Memory B cell (primary cell): Measurements from ENCODE around the gene PGPEP1.

Source experiments
- ATAC-seq: fragments of 150-1000 bp; cut with Tn5 transposase; 2 replicates; pipeline ENCODE4 v1.10.0; 2021; ENCODE audit warnings: low read depth, mild to moderate bottlenecking, moderate library complexity
- DNase-seq, 2 donors: peaks; one replicate each; pipeline ENCODE4 v3.0.0; 2022; ENCODE audit warnings: low spot score in 2 of 2
- H3K27ac Mint-ChIP-seq: one replicate; pipeline ENCODE4 v1.8.0; 2022; ENCODE audit warnings: mild to moderate bottlenecking, moderate library complexity, mixed read lengths
- H3K27me3 Mint-ChIP-seq: one replicate; pipeline ENCODE4 v1.8.0; 2022; ENCODE audit warnings: mixed read lengths
- H3K36me3 Mint-ChIP-seq: one replicate; pipeline ENCODE4 v1.8.0; 2022; ENCODE audit warnings: mild to moderate bottlenecking, mixed read lengths
- H3K4me1 Mint-ChIP-seq: one replicate; pipeline ENCODE4 v1.8.0; 2022; ENCODE audit warnings: mixed read lengths
- H3K4me3 Mint-ChIP-seq: one replicate; pipeline ENCODE4 v1.8.0; 2022; ENCODE audit warnings: mild to moderate bottlenecking, moderate library complexity, mixed read lengths
- H3K9me3 Mint-ChIP-seq: one replicate; pipeline ENCODE4 v1.8.0; 2022; ENCODE audit warnings: mixed read lengths

Gene PGPEP1

GRCh38 chr19:18414504-18415177, 74.2 kb downstream of the PGPEP1 start:
- Mint-ChIP-seq H3K36me3 (no peaks in the 10 kb centered on the region), H3K4me3 (no peak overlapping the region), H3K27me3 (peaks cover 42% of the 10 kb centered on the region), H3K9me3 (no peaks in the 10 kb centered on the region), H3K27ac (no peak overlapping the region), H3K4me1 (peaks cover 38% of the 10 kb centered on the region)
- ATAC-seq, result no peak
- DNase-seq, result no peak

- no peak for DNase-seq
- H3K9me3 Mint-ChIP-seq, result no peaks in the 10 kb centered on the region
- no peak overlapping the region for H3K27ac Mint-ChIP-seq
- H3K4me1 Mint-ChIP-seq, result peaks cover 40% of the 10 kb centered on the region
- peaks cover 44% of the 10 kb centered on the region for H3K27me3 Mint-ChIP-seq
- H3K36me3 Mint-ChIP-seq, result no peaks in the 10 kb centered on the region
- no peak for ATAC-seq
- no peak overlapping the region for H3K4me3 Mint-ChIP-seq
These were observed 74.9 kb downstream of the PGPEP1 start for GRCh38 chr19:18415178-18415867.

GRCh38 chr19:18416778-18417249, 76.4 kb downstream of the PGPEP1 start:
- peaks cover 43% of the 10 kb centered on the region for H3K4me1 Mint-ChIP-seq
- peak overlapping the region; percentile 75 for H3K4me3 Mint-ChIP-seq
- peak overlapping the region; percentile 79 for H3K27ac Mint-ChIP-seq
- H3K27me3 Mint-ChIP-seq, result peaks cover 41% of the 10 kb centered on the region
- ATAC-seq (peak; percentile 11), DNase-seq (no peak)
- H3K9me3 Mint-ChIP-seq, result no peaks in the 10 kb centered on the region
- no peaks in the 10 kb centered on the region for H3K36me3 Mint-ChIP-seq

- H3K9me3 Mint-ChIP-seq, result no peaks in the 10 kb centered on the region
- peak overlapping the region; percentile 79 for H3K27ac Mint-ChIP-seq
- peaks cover 38% of the 10 kb centered on the region for H3K27me3 Mint-ChIP-seq
- no peaks in the 10 kb centered on the region for H3K36me3 Mint-ChIP-seq
- DNase-seq, result no peak
- peaks cover 48% of the 10 kb centered on the region for H3K4me1 Mint-ChIP-seq
- peak overlapping the region; percentile 75 for H3K4me3 Mint-ChIP-seq
- ATAC-seq, result no peak
These were observed 77.0 kb downstream of the PGPEP1 start for GRCh38 chr19:18417250-18418028.

GRCh38 chr19:18418029-18418482, 77.7 kb downstream of the PGPEP1 start:
- no peaks in the 10 kb centered on the region for H3K9me3 Mint-ChIP-seq
- ATAC-seq (no peak), DNase-seq (no peak)
- no peaks in the 10 kb centered on the region for H3K36me3 Mint-ChIP-seq
- H3K4me3 Mint-ChIP-seq, result peak overlapping the region; percentile 75
- peak overlapping the region; percentile 79 for H3K27ac Mint-ChIP-seq
- peaks cover 52% of the 10 kb centered on the region for H3K4me1 Mint-ChIP-seq
- H3K27me3 Mint-ChIP-seq, result peaks cover 32% of the 10 kb centered on the region

GRCh38 chr19:18418483-18419194, 78.2 kb downstream of the PGPEP1 start:
- peak; percentile 15 for ATAC-seq
- peak overlapping the region; percentile 79 for H3K27ac Mint-ChIP-seq
- no peaks in the 10 kb centered on the region for H3K9me3 Mint-ChIP-seq
- peaks cover 57% of the 10 kb centered on the region for H3K4me1 Mint-ChIP-seq
- H3K36me3 Mint-ChIP-seq, result no peaks in the 10 kb centered on the region
- peak overlapping the region; percentile 75 for H3K4me3 Mint-ChIP-seq
- peaks cover 30% of the 10 kb centered on the region for H3K27me3 Mint-ChIP-seq
- DNase-seq, result peak in 1 of 2 donors; percentile 28

- Mint-ChIP-seq H3K9me3 (no peaks in the 10 kb centered on the region), H3K4me3 (peak within 1 kb of the TSS; percentile 75), H3K27ac (peak within 1 kb of the TSS; percentile 79), H3K27me3 (peaks cover 27% of the 10 kb centered on the region), H3K36me3 (no peaks in the 10 kb centered on the region), H3K4me1 (peaks cover 59% of the 10 kb centered on the region)
- ATAC-seq, result peak; percentile 79
- peak; percentile 68 to 76 for DNase-seq
These were observed 78.8 kb downstream of the PGPEP1 start, which contains the start of gene SSBP4 for GRCh38 chr19:18419195-18419698. SSBP4 (plus strand) TSS chr19:18419398; CDS start chr19:18419649, 251 bp downstream.
